CD4-positive, alpha-beta T cell treated with Interleukin-17A for 4 hours (primary cell): ENCODE results near the gene METAP1D.
A peak's percentile ranks its signal among the peaks of the same experiment; 100 is the strongest.

ENCODE experiments used
- DNase-seq: peaks from one replicate; pipeline ENCODE4 v3.0.0-alpha.2; 2020; ENCODE audit warnings: mixed read lengths

METAP1D gene

GRCh38 chr2:172093416-172094293 lies 93.9 kb downstream of the METAP1D start:
- no peak for DNase-seq

GRCh38 chr2:172094294-172095145 lies 94.8 kb downstream of the METAP1D start:
- no peak for DNase-seq

GRCh38 chr2:172095146-172095904 lies 95.6 kb downstream of the METAP1D start:
- DNase-seq, result peak; percentile 78

- no peak for DNase-seq
Observed at GRCh38 chr2:172095905-172096625, 96.3 kb downstream of the METAP1D start.

- DNase-seq, result no peak
Observed at GRCh38 chr2:172096626-172097547, 97.1 kb downstream of the METAP1D start.

- DNase-seq, result no peak
Observed at GRCh38 chr2:172097557-172098131, 97.9 kb downstream of the METAP1D start.

- no peak for DNase-seq
Observed at GRCh38 chr2:172098287-172098649, 98.5 kb downstream of the METAP1D start.

- peak; percentile 46 for DNase-seq
Observed at GRCh38 chr2:172098650-172099471, 99.1 kb downstream of the METAP1D start.

- no peak for DNase-seq
Observed at GRCh38 chr2:172099472-172100079, 99.8 kb downstream of the METAP1D start.

- no peak for DNase-seq
Observed at GRCh38 chr2:172100080-172100934, 100.6 kb downstream of the METAP1D start.

- no peak for DNase-seq
Observed at GRCh38 chr2:172100935-172101820, 101.4 kb downstream of the METAP1D start.

- DNase-seq, result peak; percentile 42
Observed at GRCh38 chr2:172101821-172102390, 102.2 kb downstream of the METAP1D start.

GRCh38 chr2:172102391-172103359 lies 102.9 kb downstream of the METAP1D start, which contains the start of gene DLX2:
Gene DLX2 (minus strand): TSS chr2:172102900. CDS start chr2:172102538, 362 bp downstream.
- DNase-seq, result peak; percentile 67

- DNase-seq, result peak; percentile 73
Observed at GRCh38 chr2:172103471-172104272, 103.9 kb downstream of the METAP1D start.
